ENCODE results near the gene SCN4A. TPM values are rescaled to one million over a fixed set of nuclear protein-coding genes. Genes with fewer than 3 reads are reported as not detected.
A peak's percentile ranks its signal among the peaks of the same experiment; 100 is the strongest.
"Not testable (repeated sequence)": the region's sequence is repeated elsewhere in the genome, so short reads cannot be mapped to it uniquely, and the experiment has no call there.

SCN4A gene
- under 1 TPM in 1 of 4 donors, not detected in 3; 0.83 TPM for total RNA-seq

GRCh38 chr17:63972796-63973195 lies at the start of gene SCN4A:
SCN4A (minus strand) TSS chr17:63972918; CDS start chr17:63972841, 77 bp downstream.
- Histone ChIP-seq H3K4me3 (no peak within 1 kb of the TSS), H3K36me3 (no peaks in the 10 kb centered on the region), H3K4me1 (no peaks in the 10 kb centered on the region), H3K27me3 (no peaks in the 10 kb centered on the region), H3K27ac (no peak within 1 kb of the TSS), H3K9me3 (no peaks in the 10 kb centered on the region)
- DNase-seq: no peak
- TF ChIP-seq CTCF (IDR thresholded peaks at IDR 0.05) (no peak), POLR2A (IDR thresholded peaks at IDR 0.05) (no peak)

- peak in 2 of 3 donors; percentile 96 for DNase-seq
- TF ChIP-seq CTCF (IDR thresholded peaks at IDR 0.05) (peak in 2 of 6 experiments; percentile 26 to 39), POLR2A (IDR thresholded peaks at IDR 0.05) (peak; percentile 39 to 51)
These were observed 47.5 kb upstream of the SCN4A start, which contains the start of gene ICAM2 for GRCh38 chr17:64020056-64020766. ICAM2 (minus strand) TSS chr17:64020633; CDS start chr17:64006691, 13,942 bp downstream.

GRCh38 chr17:64019551-64019961 lies 46.8 kb upstream of the SCN4A start:
- H3K27me3 ChIP-seq, H3K9me3 ChIP-seq, H3K36me3 ChIP-seq: not testable (repeated sequence)
- Histone ChIP-seq H3K4me1 (peaks cover 0 to 14% (median 0%) of the 10 kb centered on the region in 4 donors), H3K4me3 (peak overlapping the region; percentile 50 to 58 (median 50)), H3K27ac (peak overlapping the region in 3 of 4 donors; percentile 76 to 92 (median 91))
- peak in 1 of 3 donors; percentile 45 for DNase-seq

More at GRCh38 chr17:64020056-64020766, 47.5 kb upstream of the SCN4A start, which contains the start of gene ICAM2:
- H3K36me3 ChIP-seq: no peaks in the 10 kb centered on the region
- H3K9me3 ChIP-seq: no peaks in the 10 kb centered on the region
- no peaks in the 10 kb centered on the region for H3K27me3 ChIP-seq
- peak within 1 kb of the TSS; percentile 76 to 92 (median 88) for H3K27ac ChIP-seq
- peaks cover 0 to 14% (median 0%) of the 10 kb centered on the region in 4 donors for H3K4me1 ChIP-seq
- H3K4me3 ChIP-seq: peak within 1 kb of the TSS; percentile 50 to 58 (median 50)

GRCh38 chr17:64017381-64017980 lies 44.8 kb upstream of the SCN4A start:
- H3K4me3 ChIP-seq: no peak overlapping the region
- H3K27ac ChIP-seq: peak overlapping the region in 2 of 4 donors; percentile 16 to 91

DNA sequence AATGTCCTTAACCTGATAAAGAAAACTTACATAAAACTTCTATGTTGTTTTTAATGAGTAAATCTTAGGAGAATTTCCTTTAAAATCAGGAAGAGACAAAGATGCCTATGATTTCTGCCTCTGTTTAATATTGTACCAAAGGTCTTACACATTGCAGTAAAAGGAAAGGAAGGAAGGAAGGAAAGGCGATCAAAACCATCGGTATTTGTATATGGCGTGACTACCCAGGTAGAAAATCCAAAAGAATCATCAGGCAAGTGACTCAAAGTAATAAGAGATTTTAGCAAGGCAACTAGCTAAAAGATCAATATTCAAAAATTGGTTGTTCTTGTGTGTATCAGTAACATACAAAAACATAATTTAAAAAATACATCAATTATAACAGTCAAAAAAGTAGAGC lies 44.3 kb upstream of the SCN4A start:
- Histone ChIP-seq H3K36me3 (no peaks in the 10 kb centered on the region), H3K9me3 (no peaks in the 10 kb centered on the region), H3K4me1 (peaks cover 0 to 14% (median 0%) of the 10 kb centered on the region in 4 donors), H3K4me3 (peak overlapping the region in 1 of 4 donors; percentile 4), H3K27ac (peak overlapping the region in 2 of 4 donors; percentile 16 to 37), H3K27me3 (no peaks in the 10 kb centered on the region)
- no peak for DNase-seq
- TF ChIP-seq CTCF (IDR thresholded peaks at IDR 0.05): no peak
- TF ChIP-seq POLR2A (IDR thresholded peaks at IDR 0.05): no peak

More at GRCh38 chr17:64017381-64017980, 44.8 kb upstream of the SCN4A start:
- Histone ChIP-seq H3K27me3 (no peaks in the 10 kb centered on the region), H3K4me1 (peaks cover 0 to 14% (median 0%) of the 10 kb centered on the region in 4 donors), H3K36me3 (no peaks in the 10 kb centered on the region), H3K9me3 (no peaks in the 10 kb centered on the region)
- no peak for DNase-seq
- TF ChIP-seq POLR2A (IDR thresholded peaks at IDR 0.05): no peak
- peak in 5 of 6 experiments; percentile 14 to 79 (median 34) for TF ChIP-seq CTCF (IDR thresholded peaks at IDR 0.05)

All from Peyer's patch (tissue), 4 donors.